Spleen (tissue), 11 donors: Measurements from ENCODE around the gene TPCN2. TPM values are rescaled to one million over a fixed set of nuclear protein-coding genes. Genes with fewer than 3 reads are reported as not detected.

Experiments
- DNase-seq: peaks from one replicate; pipeline ENCODE4 v3.0.0-alpha.2; 2020
- H3K27ac ChIP-seq, 8 donors: fragments of 200-600 bp; sonication (generic) in 7 of 8; 1 replicate in 4 of 8; 2 replicates in 4 of 8; pipeline versions ENCODE4 v1.5.0 to v1.8.0; 2016 to 2021; ENCODE audit warnings: inconsistent platforms in 4 of 8, mild to moderate bottlenecking in 4 of 8, moderate library complexity in 1 of 8
- H3K27me3 ChIP-seq, 7 donors: fragments of 200-600 bp; sonication (generic) in 6 of 7; replicated peaks in 1 of 7; 1 replicate in 4 of 7; 2 replicates in 3 of 7; pipeline versions ENCODE4 v1.5.0 to v1.8.0; 2016 to 2021; ENCODE audit warnings: inconsistent platforms in 3 of 7, mild to moderate bottlenecking in 1 of 7
- H3K36me3 ChIP-seq, 6 donors: fragments of 200-600 bp; sonication (generic) in 5 of 6; 1 replicate in 4 of 6; 2 replicates in 2 of 6; pipeline versions ENCODE4 v1.5.0 to v1.8.0; 2016 to 2021; ENCODE audit warnings: inconsistent platforms in 2 of 6
- H3K4me1 ChIP-seq, 6 donors: fragments of 200-600 bp; sonication (generic) in 5 of 6; 1 replicate in 3 of 6; 2 replicates in 3 of 6; pipeline versions ENCODE4 v1.5.0 to v1.8.0; 2016 to 2021; ENCODE audit warnings: inconsistent platforms in 3 of 6
- H3K4me3 ChIP-seq, 8 donors: fragments of 200-600 bp; sonication (generic) in 7 of 8; 1 replicate in 4 of 8; 2 replicates in 4 of 8; pipeline versions ENCODE4 v1.5.0 to v1.8.0; 2016 to 2021; ENCODE audit warnings: inconsistent platforms in 4 of 8, mild to moderate bottlenecking in 4 of 8, moderate library complexity in 2 of 8
- H3K9me3 ChIP-seq, 8 donors: fragments of 200-600 bp; sonication (generic) in 7 of 8; 1 replicate in 4 of 8; 2 replicates in 4 of 8; pipeline versions ENCODE4 v1.5.0 to v1.8.0; 2016 to 2021; ENCODE audit warnings: inconsistent platforms in 4 of 8
- POLR2A ChIP-seq, 3 donors: fragments of 450-650 bp; IDR thresholded peaks; one replicate each; pipeline ENCODE4 v1.5.1; 2017; ENCODE audit warnings: antibody characterized with exemption in 3 of 3, mild to moderate bottlenecking in 1 of 3
- POLR2AphosphoS5 ChIP-seq, 3 donors: sonication (generic); formaldehyde crosslinking; IDR thresholded peaks; one replicate each; pipeline ENCODE4 v1.5.1; 2017; ENCODE audit warnings: antibody characterized with exemption in 3 of 3
- WGBS, 5 donors: extraction: QIAGEN DNeasy Blood & Tissue Kit in 3 of 5; methylation state at CpG; one replicate each; pipeline versions ENCODE4 v1.1.5 to v1.1.7; 2013 to 2018; 5-methylcytosine and 5-hydroxymethylcytosine counted together
- intact Hi-C: fragments of 100-400 bp; cut with DNase I; formaldehyde crosslinking; loops from one replicate; pipeline ENCODE4 v1.15.0; 2023; ENCODE audit warnings: low total_unique reads
- polyA plus RNA-seq, 3 donors: library from polyadenylated mRNA; stranded (reverse); fragments of 200-250 nt; gene quantifications; one replicate each; pipeline ENCODE4 v1.2.1, GENCODE V29; 2013
- total RNA-seq, 7 donors: library from RNA; depleted of rRNA in 3 of 7; stranded (reverse); fragments of >200 nt in 3 of 7; fragmentation: NEBNext Ultra II Directional in 4 of 7; extraction: Animal tissue kit (Norgen Biotek cat#: 25700) in 4 of 7; gene quantifications; one replicate each; pipeline versions ENCODE4 v1.1.0 to v1.2.1, GENCODE V29; 2016 to 2021
- TF ChIP-seq, protein P1 (sequence below), 11 experiments: fragments of 200-600 bp in 7 of 11; fragments of 450-650 bp in 4 of 11; sonication (generic) in 4 of 11; IDR thresholded peaks in 8 of 11; conservative IDR thresholded peaks in 3 of 11; 1 replicate in 7 of 11; 2 replicates in 4 of 11; pipeline versions ENCODE4 v1.4.0 to v1.8.0; 2016 to 2021; ENCODE audit warnings: antibody characterized with exemption in 11 of 11, inconsistent platforms in 4 of 11, mild to moderate bottlenecking in 1 of 11
- donor health status: healthy with polysubstance abuse.
- donor health status: DM: no; HTN: no; CAD: no; lungs with moderate emphysema.
- donor health status: DM: no; HTN: no; CAD: no.
- donor health status: Bipolar disorder and iron deficiency.
- donor health status: healthy.
- donor health status: DM: no; HTN: no; CAD: no.
- donor health status: DM: yes; HTN: yes; CAD: no.

TPCN2 gene
- total and polyA plus RNA-seq, 10 donors, result 3.6 to 30.4 (median 24.1) TPM

DNA sequence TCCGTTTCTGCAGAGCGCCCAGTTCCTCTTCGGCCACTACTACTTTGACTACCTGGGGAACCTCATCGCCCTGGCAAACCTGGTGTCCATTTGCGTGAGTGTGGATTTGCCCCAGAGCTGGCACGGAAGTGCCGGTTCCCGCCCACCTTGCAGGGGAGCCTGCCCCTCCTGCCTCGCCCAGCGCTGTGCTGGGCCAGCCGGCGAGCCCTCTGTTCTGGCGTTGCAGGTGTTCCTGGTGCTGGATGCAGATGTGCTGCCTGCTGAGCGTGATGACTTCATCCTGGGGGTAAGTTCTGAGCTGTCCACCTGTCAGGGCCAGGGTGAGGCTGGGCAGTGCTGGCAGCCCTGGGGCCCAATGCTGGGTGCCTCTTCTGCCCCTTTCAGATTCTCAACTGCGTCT, 29.8 kb downstream of the TPCN2 start:
- 92 to 96% (median 95%) methylated on average over 6 to 15 of the region's 15 CpGs for WGBS, 5 donors

GRCh38 chr11:69078930-69079605, 30.3 kb downstream of the TPCN2 start:
- Histone ChIP-seq H3K27ac (peak overlapping the region in 2 of 8 donors; percentile 46 to 51), H3K4me1 (peaks cover 0 to 29% (median 12%) of the 10 kb centered on the region in 6 donors), H3K27me3 (no peaks in the 10 kb centered on the region), H3K4me3 (no peak overlapping the region), H3K36me3 (peaks cover 0 to 90% (median 39%) of the 10 kb centered on the region in 6 donors), H3K9me3 (no peaks in the 10 kb centered on the region)
- DNase-seq, result no peak
- intact Hi-C loops, result no loop called here
- WGBS, 5 donors, result 77 to 85% (median 83%) methylated on average over 13 to 20 of the region's 20 CpGs
- TF ChIP-seq, protein P1, sequence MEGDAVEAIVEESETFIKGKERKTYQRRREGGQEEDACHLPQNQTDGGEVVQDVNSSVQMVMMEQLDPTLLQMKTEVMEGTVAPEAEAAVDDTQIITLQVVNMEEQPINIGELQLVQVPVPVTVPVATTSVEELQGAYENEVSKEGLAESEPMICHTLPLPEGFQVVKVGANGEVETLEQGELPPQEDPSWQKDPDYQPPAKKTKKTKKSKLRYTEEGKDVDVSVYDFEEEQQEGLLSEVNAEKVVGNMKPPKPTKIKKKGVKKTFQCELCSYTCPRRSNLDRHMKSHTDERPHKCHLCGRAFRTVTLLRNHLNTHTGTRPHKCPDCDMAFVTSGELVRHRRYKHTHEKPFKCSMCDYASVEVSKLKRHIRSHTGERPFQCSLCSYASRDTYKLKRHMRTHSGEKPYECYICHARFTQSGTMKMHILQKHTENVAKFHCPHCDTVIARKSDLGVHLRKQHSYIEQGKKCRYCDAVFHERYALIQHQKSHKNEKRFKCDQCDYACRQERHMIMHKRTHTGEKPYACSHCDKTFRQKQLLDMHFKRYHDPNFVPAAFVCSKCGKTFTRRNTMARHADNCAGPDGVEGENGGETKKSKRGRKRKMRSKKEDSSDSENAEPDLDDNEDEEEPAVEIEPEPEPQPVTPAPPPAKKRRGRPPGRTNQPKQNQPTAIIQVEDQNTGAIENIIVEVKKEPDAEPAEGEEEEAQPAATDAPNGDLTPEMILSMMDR (IDR thresholded peaks at IDR 0.05 in 8 of 11, conservative IDR thresholded peaks at IDR 0.05 in 3 of 11), result no peak
- TF ChIP-seq POLR2AphosphoS5 (IDR thresholded peaks at IDR 0.05), result no peak
- no peak for TF ChIP-seq POLR2A (IDR thresholded peaks at IDR 0.05)

More for the DNA sequence above, 29.8 kb downstream of the TPCN2 start:
- no peaks in the 10 kb centered on the region for H3K27me3 ChIP-seq
- DNase-seq, result no peak
- no peak overlapping the region for H3K4me3 ChIP-seq
- no peaks in the 10 kb centered on the region for H3K9me3 ChIP-seq
- H3K4me1 ChIP-seq, result peaks cover 0 to 29% (median 12%) of the 10 kb centered on the region in 6 donors
- intact Hi-C loops, result no loop called here
- no peak for TF ChIP-seq POLR2A (IDR thresholded peaks at IDR 0.05)
- TF ChIP-seq, protein P1 (IDR thresholded peaks at IDR 0.05 in 8 of 11, conservative IDR thresholded peaks at IDR 0.05 in 3 of 11), result no peak
- TF ChIP-seq POLR2AphosphoS5 (IDR thresholded peaks at IDR 0.05), result no peak
- peak overlapping the region in 1 of 8 donors; percentile 51 for H3K27ac ChIP-seq
- H3K36me3 ChIP-seq, result peaks cover 0 to 90% (median 39%) of the 10 kb centered on the region in 6 donors

- intact Hi-C loops, result no loop called here
- WGBS, 5 donors, result 81 to 93% (median 88%) methylated on average over 10 to 17 of the region's 17 CpGs
- DNase-seq, result no peak
- Histone ChIP-seq H3K36me3 (peaks cover 0 to 90% (median 40%) of the 10 kb centered on the region in 6 donors), H3K4me3 (no peak overlapping the region), H3K27me3 (no peaks in the 10 kb centered on the region), H3K4me1 (peaks cover 0 to 29% (median 12%) of the 10 kb centered on the region in 6 donors), H3K27ac (peak overlapping the region in 3 of 8 donors; percentile 36 to 51 (median 46)), H3K9me3 (no peaks in the 10 kb centered on the region)
- TF ChIP-seq, protein P1 (IDR thresholded peaks at IDR 0.05 in 8 of 11, conservative IDR thresholded peaks at IDR 0.05 in 3 of 11), result no peak
Measured at GRCh38 chr11:69079661-69080256, 31.0 kb downstream of the TPCN2 start.
